Neural cell (in vitro differentiated cells): ENCODE results near the gene MAGI2. TPM values are rescaled to one million over a fixed set of nuclear protein-coding genes. Genes with fewer than 3 reads are reported as not detected.

Source experiments
- H2AFZ ChIP-seq: fragments of 200-600, 300-800 bp; sonication (generic), shearing (Covaris generic); 2 replicates; pipeline ENCODE4 v1.6.0; 2014; ENCODE audit warnings: low read depth, mild to moderate bottlenecking, antibody characterized with exemption, low read length, moderate library complexity
- H3F3A ChIP-seq: fragments of 200-600 bp; shearing (Covaris generic); 2 replicates; pipeline ENCODE4 v1.6.1; 2016; ENCODE audit warnings: mild to moderate bottlenecking, moderate library complexity, mixed read lengths, antibody characterized with exemption, low read length; ENCODE audit not compliant: insufficient read depth, poor library complexity, severe bottlenecking
- H3K27ac ChIP-seq: fragments of 200-600, 300-800 bp; sonication (generic), shearing (Covaris generic); 2 replicates; pipeline ENCODE4 v1.5.1; 2014; ENCODE audit warnings: mild to moderate bottlenecking, low read length, moderate library complexity
- H3K27me3 ChIP-seq: fragments of 300-800, 200-600 bp; sonication (generic), shearing (Covaris generic); 2 replicates; pipeline ENCODE4 v1.6.0; 2014; ENCODE audit warnings: mild to moderate bottlenecking, low read depth, low read length, moderate library complexity; ENCODE audit not compliant: insufficient read depth
- H3K36me3 ChIP-seq: fragments of 300-800, 200-600 bp; sonication (generic), shearing (Covaris generic); 2 replicates; pipeline ENCODE4 v1.5.1; 2014; ENCODE audit warnings: mild to moderate bottlenecking, antibody characterized with exemption, low read length, moderate library complexity; ENCODE audit not compliant: insufficient read depth
- H3K4me2 ChIP-seq: fragments of 300-800, 200-600 bp; sonication (generic), shearing (Covaris generic); 2 replicates; pipeline ENCODE4 v1.6.0; 2014; ENCODE audit warnings: mild to moderate bottlenecking, low read length
- H3K4me3 ChIP-seq: fragments of 300-800, 200-600 bp; sonication (generic), shearing (Covaris generic); 2 replicates; pipeline ENCODE4 v1.5.1; 2014; ENCODE audit warnings: mild to moderate bottlenecking, low read length, moderate library complexity
- H3K79me2 ChIP-seq: fragments of 200-600 bp; shearing (Covaris generic); replicated peaks from 2 replicates; pipeline ENCODE4 v1.6.0; 2014; ENCODE audit warnings: mild to moderate bottlenecking, low read length, moderate library complexity; ENCODE audit not compliant: insufficient read depth
- H3K9ac ChIP-seq: fragments of 300-800, 200-600 bp; sonication (generic), shearing (Covaris generic); 2 replicates; pipeline ENCODE4 v1.6.1; 2016; ENCODE audit warnings: mild to moderate bottlenecking, low read length, mixed read lengths
- H3K9me2 ChIP-seq: fragments of 200-600 bp; shearing (Covaris generic); 2 replicates; pipeline ENCODE4 v1.6.1; 2016; ENCODE audit warnings: mild to moderate bottlenecking, low read length, mixed read lengths; ENCODE audit not compliant: insufficient read depth
- H3K9me3 ChIP-seq: fragments of 200-600, 300-800 bp; sonication (generic), shearing (Covaris generic); 2 replicates; pipeline ENCODE4 v1.6.1; 2016; ENCODE audit warnings: mild to moderate bottlenecking, mixed run types, low read length, moderate library complexity, mixed read lengths
- H4K20me1 ChIP-seq: fragments of 200-600 bp; shearing (Covaris generic); 2 replicates; pipeline ENCODE4 v1.6.1; 2016; ENCODE audit warnings: mild to moderate bottlenecking, mixed run types; ENCODE audit not compliant: insufficient read depth
- EP300 ChIP-seq: fragments of 450-650 bp; conservative IDR thresholded peaks from 2 replicates; pipeline ENCODE4 v1.6.1; 2014; ENCODE audit warnings: antibody characterized with exemption, mild to moderate bottlenecking, moderate library complexity; ENCODE audit not compliant: poor library complexity, severe bottlenecking
- EZH2 ChIP-seq: fragments of 200-600, 300-800 bp; shearing (Covaris generic), sonication (generic); IDR thresholded peaks from 2 replicates; pipeline ENCODE4 v1.6.1; 2014; ENCODE audit warnings: antibody characterized with exemption, low read length, borderline replicate concordance, mild to moderate bottlenecking; ENCODE audit not compliant: insufficient read depth, poor library complexity, severe bottlenecking
- MXI1 ChIP-seq: fragments of 450-650 bp; conservative IDR thresholded peaks from 2 replicates; pipeline ENCODE4 v1.6.1; 2014; ENCODE audit warnings: antibody characterized with exemption, mild to moderate bottlenecking; ENCODE audit not compliant: poor library complexity, severe bottlenecking
- POLR2AphosphoS5 ChIP-seq: IDR thresholded peaks from 2 replicates; pipeline ENCODE4 v1.6.1; 2012
- RAD21 ChIP-seq: fragments of 450-650 bp; conservative IDR thresholded peaks from 2 replicates; pipeline ENCODE4 v1.6.1; 2014; ENCODE audit warnings: antibody characterized with exemption, mild to moderate bottlenecking, moderate library complexity
- REST ChIP-seq: IDR thresholded peaks from 2 replicates; pipeline ENCODE4 v1.6.1; 2012; ENCODE audit warnings: borderline replicate concordance
- SMC3 ChIP-seq: fragments of 450-650 bp; conservative IDR thresholded peaks from 2 replicates; pipeline ENCODE4 v1.6.1; 2014; ENCODE audit warnings: antibody characterized with exemption, mild to moderate bottlenecking, moderate library complexity; ENCODE audit not compliant: poor library complexity
- TAF1 ChIP-seq: IDR thresholded peaks from 2 replicates; pipeline ENCODE4 v1.6.1; 2012; ENCODE audit warnings: low read depth
- polyA plus RNA-seq: library from polyadenylated mRNA; depleted of rRNA; stranded (reverse); fragments of >200 nt; gene quantifications from 2 replicates; pipeline ENCODE4 v1.2.3, GENCODE V29; 2014
- TF ChIP-seq, protein P1 (sequence below): fragments of 450-650 bp; IDR thresholded peaks from 2 replicates; pipeline ENCODE4 v1.5.1; 2014; ENCODE audit warnings: antibody characterized with exemption, mild to moderate bottlenecking, moderate library complexity; ENCODE audit not compliant: poor library complexity, severe bottlenecking

MAGI2 gene
- polyA plus RNA-seq, 1 donor from 2014 or later: 19.3 TPM

- Histone ChIP-seq H4K20me1 (no peaks in the 10 kb centered on the region), H3K9me3 (no peaks in the 10 kb centered on the region), H3K9me2 (no peaks in the 10 kb centered on the region), H3F3A (no peaks in the 10 kb centered on the region), H3K36me3 (no peaks in the 10 kb centered on the region), H3K79me2 (no peaks in the 10 kb centered on the region), H3K4me2 (no peak overlapping the region), H3K27ac (no peak overlapping the region), H3K27me3 (no peaks in the 10 kb centered on the region), H2AFZ (no peak overlapping the region), H3K9ac (no peak overlapping the region), H3K4me3 (no peak overlapping the region)
- TF ChIP-seq EZH2 (no peak), MXI1 (no peak), REST (no peak), POLR2AphosphoS5 (no peak), TAF1 (no peak)
- TF ChIP-seq, protein P1, sequence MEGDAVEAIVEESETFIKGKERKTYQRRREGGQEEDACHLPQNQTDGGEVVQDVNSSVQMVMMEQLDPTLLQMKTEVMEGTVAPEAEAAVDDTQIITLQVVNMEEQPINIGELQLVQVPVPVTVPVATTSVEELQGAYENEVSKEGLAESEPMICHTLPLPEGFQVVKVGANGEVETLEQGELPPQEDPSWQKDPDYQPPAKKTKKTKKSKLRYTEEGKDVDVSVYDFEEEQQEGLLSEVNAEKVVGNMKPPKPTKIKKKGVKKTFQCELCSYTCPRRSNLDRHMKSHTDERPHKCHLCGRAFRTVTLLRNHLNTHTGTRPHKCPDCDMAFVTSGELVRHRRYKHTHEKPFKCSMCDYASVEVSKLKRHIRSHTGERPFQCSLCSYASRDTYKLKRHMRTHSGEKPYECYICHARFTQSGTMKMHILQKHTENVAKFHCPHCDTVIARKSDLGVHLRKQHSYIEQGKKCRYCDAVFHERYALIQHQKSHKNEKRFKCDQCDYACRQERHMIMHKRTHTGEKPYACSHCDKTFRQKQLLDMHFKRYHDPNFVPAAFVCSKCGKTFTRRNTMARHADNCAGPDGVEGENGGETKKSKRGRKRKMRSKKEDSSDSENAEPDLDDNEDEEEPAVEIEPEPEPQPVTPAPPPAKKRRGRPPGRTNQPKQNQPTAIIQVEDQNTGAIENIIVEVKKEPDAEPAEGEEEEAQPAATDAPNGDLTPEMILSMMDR: no peak
Observed at GRCh38 chr7:79284211-79284610, 169.3 kb downstream of the MAGI2 start.

GRCh38 chr7:79282882-79283602, 170.4 kb downstream of the MAGI2 start:
- no peak for TF ChIP-seq MXI1
- TF ChIP-seq POLR2AphosphoS5: no peak

DNA sequence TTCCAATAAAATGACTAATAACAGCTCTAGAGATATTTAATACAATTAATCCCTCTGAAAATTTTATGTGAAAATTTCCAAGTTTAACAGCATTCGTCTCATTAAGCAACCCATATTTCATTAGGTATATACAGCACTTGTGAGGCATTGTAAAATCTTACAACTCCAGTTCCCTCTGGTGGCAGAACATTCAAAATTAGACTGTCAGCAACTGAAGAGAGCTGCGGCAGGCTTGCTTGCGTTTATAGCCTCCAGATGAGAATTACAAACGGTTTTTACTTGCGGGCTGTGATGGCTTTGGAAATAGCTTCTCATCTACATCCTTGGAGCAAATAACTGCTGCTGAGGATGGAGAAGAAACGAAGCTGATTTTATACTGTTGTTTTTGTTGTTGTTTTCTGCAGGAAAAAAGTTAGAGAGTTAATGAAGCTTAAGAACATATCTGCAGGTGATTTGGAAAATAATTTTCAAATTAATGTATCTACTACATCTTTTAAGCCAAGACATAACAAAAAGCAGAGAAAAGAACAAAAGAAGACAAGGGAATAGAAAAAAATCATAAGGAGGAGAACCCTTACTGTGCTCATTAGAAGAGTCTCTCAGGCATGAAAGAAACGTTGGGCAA, 171.3 kb downstream of the MAGI2 start:
- Histone ChIP-seq H3K9ac (no peak overlapping the region), H3K4me2 (no peak overlapping the region)

More at GRCh38 chr7:79282882-79283602, 170.4 kb downstream of the MAGI2 start:
- Histone ChIP-seq H3K4me2 (no peak overlapping the region), H3K9me2 (no peaks in the 10 kb centered on the region), H3K4me3 (no peak overlapping the region), H3K79me2 (no peaks in the 10 kb centered on the region), H4K20me1 (no peaks in the 10 kb centered on the region), H3K27me3 (no peaks in the 10 kb centered on the region), H2AFZ (no peak overlapping the region), H3K9me3 (no peaks in the 10 kb centered on the region), H3K9ac (no peak overlapping the region), H3K27ac (no peak overlapping the region), H3K36me3 (no peaks in the 10 kb centered on the region), H3F3A (no peaks in the 10 kb centered on the region)

More for the DNA sequence above, 171.3 kb downstream of the MAGI2 start:
- H2AFZ ChIP-seq: no peak overlapping the region
- no peak overlapping the region for H3K4me3 ChIP-seq
- no peaks in the 10 kb centered on the region for H3K79me2 ChIP-seq
- no peaks in the 10 kb centered on the region for H3K27me3 ChIP-seq
- no peaks in the 10 kb centered on the region for H3K36me3 ChIP-seq
- no peak overlapping the region for H3K27ac ChIP-seq
- H4K20me1 ChIP-seq: no peaks in the 10 kb centered on the region
- peak; percentile 80 for TF ChIP-seq RAD21
- TF ChIP-seq, protein P1: peak; percentile 75
- TF ChIP-seq POLR2AphosphoS5: no peak
- no peak for TF ChIP-seq EP300
- no peak for TF ChIP-seq EZH2
- TF ChIP-seq TAF1: no peak
- TF ChIP-seq SMC3: peak; percentile 82
- no peak for TF ChIP-seq REST
- TF ChIP-seq MXI1: no peak
- no peaks in the 10 kb centered on the region for H3F3A ChIP-seq
- H3K9me3 ChIP-seq: no peaks in the 10 kb centered on the region
- no peaks in the 10 kb centered on the region for H3K9me2 ChIP-seq
